Kidney (tissue), 14 donors: ENCODE results near the gene FMN2. TPM values are rescaled to one million over a fixed set of nuclear protein-coding genes. Genes with fewer than 3 reads are reported as not detected.

Experiments used
- DNase-seq, 5 donors: peaks; one replicate each; pipeline ENCODE4 v3.0.0-alpha.2; 2013 to 2020
- FAIRE-seq: peaks from 2 replicates; lab custom pipeline; 2012; peaks lifted over from hg19 to GRCh38; lab: Jason Lieb, UNC
- H3K27ac ChIP-seq, 2 donors: one replicate each; pipeline ENCODE4 v1.7.0; 2013; ENCODE audit warnings: low read depth in 2 of 2, low read length in 2 of 2, inconsistent platforms in 1 of 2
- H3K27me3 ChIP-seq: one replicate; pipeline ENCODE4 v1.7.1; 2013; ENCODE audit warnings: low read length, inconsistent platforms; ENCODE audit not compliant: control insufficient read depth, insufficient read depth
- H3K36me3 ChIP-seq, 3 donors: one replicate each; pipeline versions ENCODE4 v1.7.0 to v1.7.1; 2013; ENCODE audit warnings: low read length in 3 of 3, control low read depth in 1 of 3, inconsistent platforms in 1 of 3; ENCODE audit not compliant: insufficient read depth in 3 of 3, control insufficient read depth in 2 of 3
- H3K4me1 ChIP-seq, 3 donors: one replicate each; pipeline versions ENCODE4 v1.7.0 to v1.7.1; 2013; ENCODE audit warnings: low read length in 3 of 3, inconsistent platforms in 1 of 3, low read depth in 1 of 3; ENCODE audit not compliant: control insufficient read depth in 2 of 3, insufficient read depth in 2 of 3
- H3K4me3 ChIP-seq, 3 donors: one replicate each; pipeline versions ENCODE4 v1.7.0 to v1.8.1; 2013; ENCODE audit warnings: low read length in 3 of 3, control low read depth in 1 of 3, inconsistent platforms in 1 of 3
- H3K9ac ChIP-seq, 3 donors: one replicate each; pipeline versions ENCODE4 v1.7.0 to v1.7.1; 2013; ENCODE audit warnings: low read length in 3 of 3, control low read depth in 1 of 3, inconsistent platforms in 1 of 3
- H3K9me3 ChIP-seq, 3 donors: one replicate each; pipeline versions ENCODE4 v1.7.0 to v1.7.1; 2013; ENCODE audit warnings: low read length in 3 of 3, control low read depth in 1 of 3, inconsistent platforms in 1 of 3; ENCODE audit not compliant: control insufficient read depth in 2 of 3, insufficient read depth in 1 of 3
- intact Hi-C: fragments of 100-400 bp; cut with DNase I; formaldehyde crosslinking; loops from one replicate; pipeline ENCODE4 v1.11.1; 2022
- polyA plus RNA-seq: library from polyadenylated mRNA; stranded (reverse); fragments of 350-450 nt; fragmentation: Illumina TruSeq; extraction: RNeasy Lipid Tissue Mini Kit (QIAGEN cat#74804); gene quantifications from one replicate; pipeline ENCODE4 v1.2.3, GENCODE V29; 2014; ENCODE audit warnings: low read depth, low replicate concordance; ENCODE audit not compliant: insufficient read depth
- total RNA-seq: library from RNA; stranded (reverse); fragmentation: NEBNext Ultra II Directional; extraction: Animal tissue kit (Norgen Biotek cat#: 25700); gene quantifications from one replicate; pipeline ENCODE4 v1.2.1, GENCODE V29; 2021
- TF ChIP-seq, protein P1 (sequence below): IDR thresholded peaks from 3 replicates; pipeline ENCODE4 v1.5.1; 2012; ENCODE audit warnings: mild to moderate bottlenecking, moderate library complexity, borderline replicate concordance; ENCODE audit not compliant: insufficient read depth; ENCODE audit errors: extremely low read depth
- donor health status: control.
- donor health status: control.
- donor health status: control.
- donor health status: control.
- donor health status: control.
- donor health status: DM: yes; HTN: yes; CAD: no.
- donor health status: Normal renal cell carcinoma (clear cell type).

The FMN2 gene
- total and polyA plus RNA-seq, 2 donors from 2014 or later = 0.06 to 3.4 TPM

DNA sequence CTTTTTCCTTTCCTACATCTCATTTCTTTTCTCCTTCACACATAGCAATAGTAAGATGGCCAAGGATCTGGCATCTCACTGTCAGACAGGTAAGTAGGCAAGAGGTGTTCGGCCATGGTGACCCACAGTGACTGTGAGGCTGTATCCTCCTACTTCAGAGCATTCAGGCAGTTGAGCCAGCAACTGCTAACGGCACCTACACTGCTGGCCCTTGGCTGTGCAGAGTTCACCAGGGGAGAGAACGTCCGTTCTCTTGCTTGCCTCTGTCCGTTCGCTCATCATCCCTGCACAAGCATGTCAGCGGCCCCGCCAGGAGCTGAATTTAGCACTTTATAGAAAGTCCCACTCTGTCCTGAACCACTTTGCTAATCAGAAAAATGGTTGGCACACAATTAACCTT is 406.7 kb downstream of the FMN2 start:
- TF ChIP-seq, protein P1, sequence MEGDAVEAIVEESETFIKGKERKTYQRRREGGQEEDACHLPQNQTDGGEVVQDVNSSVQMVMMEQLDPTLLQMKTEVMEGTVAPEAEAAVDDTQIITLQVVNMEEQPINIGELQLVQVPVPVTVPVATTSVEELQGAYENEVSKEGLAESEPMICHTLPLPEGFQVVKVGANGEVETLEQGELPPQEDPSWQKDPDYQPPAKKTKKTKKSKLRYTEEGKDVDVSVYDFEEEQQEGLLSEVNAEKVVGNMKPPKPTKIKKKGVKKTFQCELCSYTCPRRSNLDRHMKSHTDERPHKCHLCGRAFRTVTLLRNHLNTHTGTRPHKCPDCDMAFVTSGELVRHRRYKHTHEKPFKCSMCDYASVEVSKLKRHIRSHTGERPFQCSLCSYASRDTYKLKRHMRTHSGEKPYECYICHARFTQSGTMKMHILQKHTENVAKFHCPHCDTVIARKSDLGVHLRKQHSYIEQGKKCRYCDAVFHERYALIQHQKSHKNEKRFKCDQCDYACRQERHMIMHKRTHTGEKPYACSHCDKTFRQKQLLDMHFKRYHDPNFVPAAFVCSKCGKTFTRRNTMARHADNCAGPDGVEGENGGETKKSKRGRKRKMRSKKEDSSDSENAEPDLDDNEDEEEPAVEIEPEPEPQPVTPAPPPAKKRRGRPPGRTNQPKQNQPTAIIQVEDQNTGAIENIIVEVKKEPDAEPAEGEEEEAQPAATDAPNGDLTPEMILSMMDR = no peak
- Histone ChIP-seq H3K4me3 (no peak overlapping the region), H3K4me1 (peaks cover 0 to 2% (median 0%) of the 10 kb centered on the region in 3 donors), H3K27ac (no peak overlapping the region), H3K9ac (no peak overlapping the region), H3K27me3 (no peaks in the 10 kb centered on the region), H3K36me3 (no peaks in the 10 kb centered on the region), H3K9me3 (no peaks in the 10 kb centered on the region)
- intact Hi-C loops = no loop called here
- no peak for FAIRE-seq
- no peak for DNase-seq

DNA sequence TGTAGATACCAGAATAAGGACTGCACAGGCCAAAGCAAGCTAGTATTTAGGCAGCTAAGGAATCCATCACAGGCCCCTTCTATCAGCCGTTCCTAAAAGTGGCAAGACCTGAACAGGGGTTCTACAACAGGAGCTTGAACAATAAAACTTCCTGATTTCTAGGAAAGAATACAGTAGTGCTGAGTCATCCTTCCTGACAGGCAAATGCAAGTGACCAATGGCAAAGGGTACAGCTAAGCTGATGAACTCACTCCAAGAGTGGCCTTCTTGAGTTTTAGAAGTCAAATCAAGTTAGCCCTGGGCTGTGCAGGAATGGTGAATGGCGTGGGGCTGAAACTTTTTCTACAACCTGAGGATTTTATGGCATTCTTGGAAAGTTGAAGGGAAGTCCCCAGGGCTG is 407.3 kb downstream of the FMN2 start:
- DNase-seq (no peak), FAIRE-seq (no peak)
- TF ChIP-seq, protein P1 = no peak

DNA sequence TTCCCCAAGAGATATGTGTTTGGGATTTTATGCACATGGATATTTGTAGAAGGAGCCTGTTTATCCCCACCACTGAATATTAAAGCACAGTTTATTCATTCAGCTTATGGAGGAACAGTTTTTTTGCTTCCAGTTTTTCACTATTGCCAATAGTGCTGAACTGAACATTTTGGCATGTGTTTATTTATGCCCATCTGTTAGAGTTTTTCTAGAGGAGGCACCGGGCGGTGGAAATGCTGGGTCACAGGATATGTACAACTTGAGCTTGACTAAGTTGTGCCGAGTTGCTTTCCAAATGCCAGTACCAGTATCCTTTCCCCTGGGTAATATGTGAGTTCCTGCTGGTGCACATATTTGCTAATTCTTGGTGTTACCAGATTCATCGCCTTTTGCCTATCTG is 409.0 kb downstream of the FMN2 start:
- TF ChIP-seq, protein P1 = no peak
- Histone ChIP-seq H3K9ac (no peak overlapping the region), H3K27ac (no peak overlapping the region), H3K27me3 (no peaks in the 10 kb centered on the region), H3K4me1 (peaks cover 0 to 2% (median 0%) of the 10 kb centered on the region in 3 donors), H3K36me3 (no peaks in the 10 kb centered on the region), H3K4me3 (no peak overlapping the region), H3K9me3 (no peaks in the 10 kb centered on the region)
- FAIRE-seq (no peak), DNase-seq (no peak)
- intact Hi-C loops = no loop called here

More for the DNA sequence above, 407.3 kb downstream of the FMN2 start:
- H3K9ac ChIP-seq = no peak overlapping the region
- intact Hi-C loops = no loop called here
- no peak overlapping the region for H3K4me3 ChIP-seq
- H3K27ac ChIP-seq = no peak overlapping the region
- peaks cover 0 to 2% (median 0%) of the 10 kb centered on the region in 3 donors for H3K4me1 ChIP-seq
- H3K9me3 ChIP-seq = no peaks in the 10 kb centered on the region
- H3K27me3 ChIP-seq = no peaks in the 10 kb centered on the region
- no peaks in the 10 kb centered on the region for H3K36me3 ChIP-seq

DNA sequence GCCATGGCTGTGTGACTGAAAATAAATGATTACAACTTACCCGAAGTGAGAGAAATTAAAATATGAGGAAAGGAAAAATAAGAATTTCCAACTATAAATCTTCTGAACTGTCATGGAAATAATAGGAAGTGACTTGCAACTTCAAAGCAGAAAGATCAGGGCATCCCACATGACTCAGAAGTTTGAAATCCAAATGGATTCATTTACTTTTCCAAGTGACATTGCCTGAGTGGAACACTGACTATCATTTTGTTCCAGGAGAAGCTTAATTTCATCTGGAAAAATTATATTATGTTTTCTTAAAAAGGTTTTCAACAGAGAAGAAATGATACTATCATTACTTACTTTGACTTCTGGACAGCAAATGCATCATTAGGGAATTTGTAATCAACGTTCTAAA is 409.4 kb downstream of the FMN2 start:
- Histone ChIP-seq H3K36me3 (no peaks in the 10 kb centered on the region), H3K27me3 (no peaks in the 10 kb centered on the region), H3K4me1 (peaks cover 0 to 2% (median 0%) of the 10 kb centered on the region in 3 donors), H3K4me3 (no peak overlapping the region), H3K27ac (no peak overlapping the region), H3K9me3 (no peaks in the 10 kb centered on the region), H3K9ac (no peak overlapping the region)
- no peak for DNase-seq
- FAIRE-seq = no peak
- intact Hi-C loops = no loop called here
- TF ChIP-seq, protein P1 = no peak
